ENCODE data around the gene NSUN7. TPM values are rescaled to one million over a fixed set of nuclear protein-coding genes. Genes with fewer than 3 reads are reported as not detected.

The NSUN7 gene
- total and polyA plus RNA-seq, 9 of the 15 experiments (the other 6 are each of a cell fraction or from before 2014, with no cell fraction given): not detected

Small RNAs within 50 kb of the gene (small RNA-seq; reads per million reads assigned to genes)
- not detected for gene RF00019

Other genes with a start within 250 kb of the NSUN7 start
- gene RBM47, start 120.1 kb upstream of the NSUN7 start, total RNA-seq (2014; rRNA removed): 5.1 and 6.2 TPM in 2 replicates
- 2.7 and 3.1 TPM in 2 replicates for gene RBM47, start 120.1 kb upstream of the NSUN7 start, total RNA-seq (2014; rRNA removed; fragmentation: Illumina TruSeq; extraction: Trizol)
- 3.5 and 3.6 TPM in 2 replicates for gene RBM47, start 120.1 kb upstream of the NSUN7 start, total RNA-seq (2015; rRNA removed; fragmentation: Illumina TruSeq; extraction: Trizol)
- gene RBM47, start 120.1 kb upstream of the NSUN7 start, total RNA-seq (2021): 6.4 and 8.9 TPM in 2 replicates
- gene RBM47, start 120.1 kb upstream of the NSUN7 start, polyA plus RNA-seq (2011; rRNA removed): 0.23 and 1.4 TPM in 2 replicates
- gene RBM47, start 120.1 kb upstream of the NSUN7 start, polyA plus RNA-seq (2014; fragmentation: Illumina TruSeq; extraction: Trizol): 3.3 and 3.9 TPM in 2 replicates
- 1 to 10 TPM; 1.7 to 2.4 TPM for gene RBM47, start 120.1 kb upstream of the NSUN7 start, polyA plus RNA-seq (2014; fragmentation: Nextera tagmentation; extraction: Ambion mirVana)
- 3.8 and 4.1 TPM in 2 replicates for gene RBM47, start 120.1 kb upstream of the NSUN7 start, polyA plus RNA-seq (2014; rRNA removed)

Measured in K562 (cell line).